ENCODE measurements around the gene ATP2A2.
A peak's percentile ranks its signal among the peaks of the same experiment; 100 is the strongest.

ATP2A2 gene

DNA sequence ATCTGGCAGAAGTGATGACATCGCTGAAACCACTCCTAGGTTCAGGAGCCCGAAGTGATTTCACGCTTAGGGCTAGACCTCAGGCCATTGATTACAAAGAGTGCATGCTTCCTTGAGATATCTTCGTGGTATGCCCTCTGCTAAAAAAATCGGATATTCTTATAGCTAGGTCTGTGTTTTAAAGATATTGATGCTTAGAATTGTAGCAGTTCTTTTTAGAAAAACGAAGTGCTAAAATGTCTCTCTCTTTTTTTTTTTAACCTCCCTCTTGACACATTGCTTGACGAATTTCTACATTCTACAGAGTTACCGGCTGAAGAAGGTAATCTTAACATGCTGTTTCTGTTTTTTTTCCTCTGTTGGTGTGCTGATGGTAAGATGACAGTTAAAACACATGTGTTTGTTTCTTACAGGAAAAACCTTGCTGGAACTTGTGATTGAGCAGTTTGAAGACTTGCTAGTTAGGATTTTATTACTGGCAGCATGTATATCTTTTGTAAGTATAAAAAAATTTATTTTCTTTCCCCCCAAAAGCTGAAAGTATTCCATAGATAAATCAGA, 1.3 kb downstream of the ATP2A2 start:
- no peaks in the 10 kb centered on the region for H3K27me3 ChIP-seq
- H3K4me1 ChIP-seq: peaks cover 39 to 57% (median 54%) of the 10 kb centered on the region in 10 experiments
- H3K9me3 ChIP-seq (replicated peaks in 1 of 11): no peaks in the 10 kb centered on the region
- peaks cover 50 to 59% (median 58%) of the 10 kb centered on the region in 11 experiments for H4K20me1 ChIP-seq
- peak overlapping the region; percentile 77 to 99 (median 91) for H3K4me3 ChIP-seq
- peak overlapping the region; percentile 81 to 97 (median 90) for H3K4me2 ChIP-seq
- peak overlapping the region; percentile 90 to 99 (median 97) for H3K27ac ChIP-seq
- H3K9ac ChIP-seq: peak overlapping the region; percentile 94 to 100 (median 98)
- TF ChIP-seq Cebpa-rat (IDR thresholded peaks at IDR 0.05): no peak
- peaks cover 45 to 50% (median 48%) of the 10 kb centered on the region in 11 experiments for H3K36me3 ChIP-seq

DNA sequence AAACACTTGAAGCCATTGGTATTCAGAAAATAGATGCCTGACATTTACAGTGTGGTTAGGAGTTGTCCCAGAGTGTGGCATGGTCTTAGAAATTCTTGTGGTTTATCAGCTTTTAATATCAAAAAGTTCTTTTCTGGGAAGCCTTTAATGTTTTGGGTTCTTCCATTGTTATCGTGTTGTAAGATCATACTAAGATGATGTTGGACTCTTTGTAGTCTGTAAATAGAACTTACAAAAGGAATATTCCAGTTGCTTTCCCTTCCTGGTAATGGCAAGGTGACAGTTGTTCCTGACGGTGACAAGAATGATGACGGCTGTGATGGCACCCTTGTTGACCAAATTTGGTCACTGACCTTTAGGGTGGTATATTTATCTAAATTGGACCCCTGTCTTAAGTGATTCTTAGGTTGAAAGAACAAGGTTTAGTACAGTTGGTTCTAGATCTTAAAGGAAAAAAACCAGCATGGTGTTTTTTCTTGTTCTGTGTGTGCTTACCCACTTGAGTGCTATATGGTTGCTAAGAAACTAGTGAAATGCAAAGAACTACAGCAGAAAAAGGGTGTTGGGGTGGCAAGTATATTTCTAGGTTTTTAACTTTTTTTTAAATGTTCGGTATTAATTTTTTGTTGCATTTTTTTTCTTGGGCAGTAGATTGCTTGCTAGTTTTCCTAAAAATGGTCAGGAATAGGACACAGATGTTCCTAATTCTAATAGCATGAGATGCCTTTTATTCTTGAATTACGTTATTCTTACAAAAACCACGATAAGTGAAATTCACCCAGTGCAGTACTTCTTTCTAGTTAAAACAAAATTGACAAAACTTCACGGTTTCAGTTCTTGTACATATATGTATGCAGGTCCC, 2.1 kb downstream of the ATP2A2 start:
- TF ChIP-seq Cebpa-rat (IDR thresholded peaks at IDR 0.05): no peak
- Histone ChIP-seq H3K36me3 (peaks cover 53 to 58% (median 57%) of the 10 kb centered on the region in 11 experiments), H3K9me3 (replicated peaks in 1 of 11) (no peaks in the 10 kb centered on the region), H3K4me1 (peaks cover 39 to 65% (median 55%) of the 10 kb centered on the region in 10 experiments), H3K4me2 (peak overlapping the region; percentile 81 to 97 (median 90)), H3K27me3 (no peaks in the 10 kb centered on the region), H3K9ac (peak overlapping the region; percentile 94 to 100 (median 98)), H4K20me1 (peaks cover 58 to 67% (median 66%) of the 10 kb centered on the region in 11 experiments), H3K27ac (peak overlapping the region in 9 of 11 experiments; percentile 9 to 99 (median 97); a peak in 19 of 22 replicates), H3K4me3 (peak overlapping the region; percentile 77 to 99 (median 91))

DNA sequence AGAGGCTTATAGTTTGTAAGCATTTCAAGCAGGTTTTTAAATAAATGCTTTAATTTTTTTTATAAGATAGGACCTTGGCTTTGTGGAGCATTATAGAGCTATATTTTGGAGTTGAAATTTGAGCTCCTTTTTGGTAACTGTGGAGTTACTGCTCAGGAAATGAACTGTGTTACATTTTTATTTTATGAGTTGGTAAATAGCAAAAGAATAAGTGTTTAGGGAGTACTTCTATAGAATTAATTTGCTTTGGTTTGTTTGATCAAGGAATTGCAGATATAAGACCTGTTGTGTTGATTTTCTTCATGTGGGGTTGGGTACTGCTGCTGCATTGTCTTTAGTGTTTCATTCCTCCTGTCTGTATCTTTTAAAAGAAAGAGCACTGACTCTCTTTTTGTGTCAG, 3.5 kb downstream of the ATP2A2 start:
- H3K36me3 ChIP-seq: peaks cover 66 to 72% (median 70%) of the 10 kb centered on the region in 11 experiments
- H3K27me3 ChIP-seq: no peaks in the 10 kb centered on the region
- H3K9ac ChIP-seq: peak overlapping the region in 9 of 11 experiments; percentile 10 to 100 (median 97); a peak in 14 of 22 replicates
- H3K4me1 ChIP-seq: peaks cover 38 to 74% (median 57%) of the 10 kb centered on the region in 10 experiments
- no peaks in the 10 kb centered on the region for H3K9me3 ChIP-seq (replicated peaks in 1 of 11)
- H4K20me1 ChIP-seq: peaks cover 72 to 81% (median 80%) of the 10 kb centered on the region in 11 experiments
- H3K27ac ChIP-seq: peak overlapping the region in 2 of 11 experiments; percentile 0 to 5; a peak in 2 of 22 replicates
- no peak for TF ChIP-seq Cebpa-rat (IDR thresholded peaks at IDR 0.05)
- peak overlapping the region; percentile 81 to 97 (median 90) for H3K4me2 ChIP-seq
- H3K4me3 ChIP-seq: peak overlapping the region; percentile 77 to 99 (median 91); a peak in 18 of 20 replicates

DNA sequence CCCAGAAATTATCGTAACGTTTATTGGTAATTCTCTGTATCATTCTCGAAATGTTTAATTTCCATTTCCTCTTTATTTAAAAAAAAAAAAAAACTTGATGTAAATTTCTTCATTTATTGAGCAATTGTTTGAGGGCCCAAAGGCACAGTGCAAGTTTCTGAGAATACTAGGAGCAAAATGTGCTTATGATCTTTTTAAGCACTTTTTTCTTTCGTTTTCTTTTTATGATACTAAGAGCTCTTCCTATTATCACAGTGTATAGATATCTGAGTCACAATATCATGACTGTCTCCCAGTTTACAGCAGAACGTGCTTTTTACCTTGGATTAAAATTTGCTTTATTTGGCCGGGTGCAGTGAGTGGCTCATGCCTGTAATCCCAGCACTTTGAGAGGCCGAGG, 5.6 kb downstream of the ATP2A2 start:
- no peaks in the 10 kb centered on the region for H3K27me3 ChIP-seq
- peaks cover 86 to 92% (median 90%) of the 10 kb centered on the region in 11 experiments for H3K36me3 ChIP-seq
- H4K20me1 ChIP-seq: peaks cover 92 to 100% (median 100%) of the 10 kb centered on the region in 11 experiments
- H3K4me2 ChIP-seq: peak overlapping the region in 8 of 11 experiments; percentile 6 to 94 (median 86); a peak in 9 of 22 replicates
- H3K9ac ChIP-seq: 0 out of 22 replicates have a peak overlapping the region, but pooled peaks of 1 of the 11 experiments have one; percentile 97
- H3K9me3 ChIP-seq (replicated peaks in 1 of 11): no peaks in the 10 kb centered on the region
- H3K4me1 ChIP-seq: peaks cover 28 to 67% (median 48%) of the 10 kb centered on the region in 10 experiments
- no peak overlapping the region for H3K27ac ChIP-seq
- no peak for TF ChIP-seq Cebpa-rat (IDR thresholded peaks at IDR 0.05)
- H3K4me3 ChIP-seq: no peak overlapping the region

DNA sequence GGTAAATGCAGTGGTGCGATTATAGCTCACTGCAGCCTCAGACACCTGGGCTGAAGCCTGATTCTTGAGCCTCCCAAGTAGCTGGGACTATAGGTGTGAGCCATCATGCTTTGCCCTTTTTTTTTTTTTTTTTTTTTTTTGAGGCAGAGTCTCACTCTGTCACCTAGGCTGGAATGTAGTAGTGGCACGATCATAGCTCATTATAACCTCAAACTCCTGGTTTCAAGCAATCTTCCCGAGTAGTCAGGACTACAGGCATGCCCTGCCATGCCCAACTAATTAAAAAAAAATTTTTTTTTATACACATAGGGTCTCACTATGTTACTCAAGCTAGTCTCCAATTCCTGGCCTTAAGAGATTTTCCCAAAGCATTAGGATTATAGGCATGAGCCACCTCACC, 6.9 kb downstream of the ATP2A2 start:
- Histone ChIP-seq H3K27ac (no peak overlapping the region), H3K27me3 (no peaks in the 10 kb centered on the region), H3K9ac (peak overlapping the region in 1 of 11 experiments; percentile 36; a peak in 1 of 22 replicates), H3K9me3 (replicated peaks in 1 of 11) (no peaks in the 10 kb centered on the region), H3K4me2 (0 out of 22 replicates have a peak overlapping the region, but pooled peaks of 1 of the 11 experiments have one; percentile 4), H3K4me3 (no peak overlapping the region), H4K20me1 (peaks cover 99 to 100% (median 100%) of the 10 kb centered on the region in 11 experiments), H3K4me1 (peaks cover 28 to 63% (median 45%) of the 10 kb centered on the region in 10 experiments), H3K36me3 (peaks cover 95 to 100% (median 99%) of the 10 kb centered on the region in 11 experiments)
- TF ChIP-seq Cebpa-rat (IDR thresholded peaks at IDR 0.05): no peak

DNA sequence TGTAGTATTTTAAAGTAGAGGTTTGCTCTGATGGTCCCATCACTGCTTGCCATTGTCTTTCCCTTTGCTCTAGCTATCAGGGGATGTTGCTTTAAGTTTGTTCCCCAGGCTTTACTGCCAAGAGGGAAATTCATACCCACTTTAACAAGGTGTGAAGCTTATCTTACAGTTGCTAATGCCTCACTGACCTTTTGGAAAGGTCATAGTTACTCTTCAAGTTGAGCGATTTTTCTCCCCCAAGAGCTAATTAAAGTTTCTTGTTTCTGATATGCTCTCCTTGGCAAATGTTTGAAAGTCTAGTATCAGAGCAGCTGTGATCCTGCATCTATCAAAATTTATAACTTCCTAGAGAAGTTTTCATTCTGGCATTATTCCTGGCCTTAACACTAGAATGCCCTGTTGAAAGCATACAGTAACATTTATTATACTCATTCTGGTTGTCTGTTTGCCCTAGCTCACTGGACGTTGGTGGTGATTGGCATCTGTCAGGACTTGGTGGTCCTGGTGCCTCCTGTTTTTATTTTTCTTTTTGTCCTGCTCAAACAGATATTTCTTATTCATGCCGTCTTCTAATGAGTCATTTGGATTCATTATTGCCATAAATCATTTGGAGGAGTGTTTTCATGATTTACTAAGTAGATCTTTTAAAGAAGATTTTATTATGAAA, 8.1 kb downstream of the ATP2A2 start:
- Histone ChIP-seq H3K36me3 (peaks cover 97 to 100% (median 99%) of the 10 kb centered on the region in 11 experiments), H3K27me3 (no peaks in the 10 kb centered on the region), H3K27ac (no peak overlapping the region), H3K9ac (peak overlapping the region in 1 of 11 experiments; percentile 25; a peak in 1 of 22 replicates), H3K9me3 (replicated peaks in 1 of 11) (no peaks in the 10 kb centered on the region), H4K20me1 (peaks cover 96 to 100% (median 100%) of the 10 kb centered on the region in 11 experiments), H3K4me1 (peaks cover 18 to 51% (median 33%) of the 10 kb centered on the region in 10 experiments), H3K4me2 (no peak overlapping the region), H3K4me3 (no peak overlapping the region)
- TF ChIP-seq Cebpa-rat (IDR thresholded peaks at IDR 0.05): no peak

DNA sequence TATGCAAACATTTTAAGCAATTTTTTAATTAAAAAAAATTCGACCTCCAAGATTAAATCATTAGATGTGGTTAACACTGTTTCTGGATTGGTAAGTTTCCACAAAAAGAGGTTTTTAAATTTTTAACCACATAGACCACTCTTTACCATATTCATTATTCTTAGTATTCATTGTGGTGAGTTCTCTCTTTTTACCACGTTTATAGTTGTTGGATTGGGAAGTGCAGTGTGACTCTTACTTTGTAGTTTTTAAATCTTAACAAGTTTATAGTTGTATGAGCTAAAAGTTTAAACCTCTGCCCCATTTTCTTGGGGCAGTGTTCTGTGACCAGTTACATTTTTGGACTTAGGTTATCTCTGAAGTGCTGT, 8.6 kb downstream of the ATP2A2 start:
- H3K4me1 ChIP-seq: peaks cover 15 to 45% (median 28%) of the 10 kb centered on the region in 10 experiments
- no peak overlapping the region for H3K4me2 ChIP-seq
- H3K27me3 ChIP-seq: no peaks in the 10 kb centered on the region
- no peak for TF ChIP-seq Cebpa-rat (IDR thresholded peaks at IDR 0.05)
- peaks cover 95 to 100% (median 100%) of the 10 kb centered on the region in 11 experiments for H4K20me1 ChIP-seq
- peaks cover 97 to 100% (median 99%) of the 10 kb centered on the region in 11 experiments for H3K36me3 ChIP-seq
- H3K9ac ChIP-seq: no peak overlapping the region; a peak in 1 of 22 replicates
- no peak overlapping the region for H3K27ac ChIP-seq
- no peak overlapping the region for H3K4me3 ChIP-seq
- no peaks in the 10 kb centered on the region for H3K9me3 ChIP-seq (replicated peaks in 1 of 11)

DNA sequence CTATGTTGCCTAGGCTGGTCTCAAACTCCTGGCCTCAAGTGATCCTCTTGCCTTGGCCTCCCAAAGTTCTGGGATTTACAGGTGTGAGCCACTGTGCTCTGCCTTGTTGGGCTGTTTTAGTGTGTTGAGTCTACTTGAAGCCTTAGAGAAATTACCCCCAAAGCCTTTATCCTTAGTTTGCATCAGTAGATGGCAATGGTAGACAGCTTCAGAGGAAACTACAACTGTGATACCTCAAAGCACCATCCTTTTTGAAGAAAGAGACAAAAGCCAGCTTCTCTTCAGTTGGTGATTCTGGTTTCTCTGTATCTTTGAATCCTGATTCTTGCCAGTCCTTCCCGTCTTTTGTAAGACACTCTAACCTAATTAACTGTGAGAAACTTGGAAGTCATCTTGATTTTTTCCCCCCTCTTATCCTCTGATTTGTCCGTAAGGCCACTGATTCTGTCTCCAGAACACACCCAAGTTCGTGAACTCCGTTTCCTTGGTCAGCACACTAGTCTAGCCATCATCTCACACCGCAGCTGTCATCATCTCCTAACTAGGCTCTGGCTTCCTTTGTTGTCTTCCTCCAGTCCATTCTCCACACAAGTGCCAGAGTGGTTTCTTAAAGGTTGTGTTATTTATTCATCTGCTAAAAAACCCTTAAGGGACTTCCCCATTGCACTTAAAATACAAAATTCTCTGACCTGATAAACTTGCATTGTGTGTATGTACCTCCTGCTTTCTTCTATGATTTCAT, 20.2 kb downstream of the ATP2A2 start:
- peak overlapping the region in 3 of 11 experiments; percentile 6 to 37 (median 8); a peak in 2 of 22 replicates for H3K4me2 ChIP-seq
- TF ChIP-seq Cebpa-rat (IDR thresholded peaks at IDR 0.05): no peak
- peaks cover 11 to 66% (median 19%) of the 10 kb centered on the region in 10 experiments for H3K4me1 ChIP-seq
- no peaks in the 10 kb centered on the region for H3K9me3 ChIP-seq (replicated peaks in 1 of 11)
- peaks cover 96 to 100% (median 98%) of the 10 kb centered on the region in 11 experiments for H4K20me1 ChIP-seq
- H3K9ac ChIP-seq: no peak overlapping the region
- H3K27ac ChIP-seq: no peak overlapping the region
- H3K4me3 ChIP-seq: no peak overlapping the region
- peaks cover 96 to 100% (median 98%) of the 10 kb centered on the region in 11 experiments for H3K36me3 ChIP-seq
- no peaks in the 10 kb centered on the region for H3K27me3 ChIP-seq

All from BLaER1 treated with 17β-estradiol and CSF1 and Interleukin-3, amounts not matched to agents 10 nM and 100 nM (cell line).